ENCODE results near the gene CPNE5. TPM values are rescaled to one million over a fixed set of nuclear protein-coding genes. Genes with fewer than 3 reads are reported as not detected.

CPNE5 gene
- total RNA-seq, 1 donor = 0.18 TPM

DNA sequence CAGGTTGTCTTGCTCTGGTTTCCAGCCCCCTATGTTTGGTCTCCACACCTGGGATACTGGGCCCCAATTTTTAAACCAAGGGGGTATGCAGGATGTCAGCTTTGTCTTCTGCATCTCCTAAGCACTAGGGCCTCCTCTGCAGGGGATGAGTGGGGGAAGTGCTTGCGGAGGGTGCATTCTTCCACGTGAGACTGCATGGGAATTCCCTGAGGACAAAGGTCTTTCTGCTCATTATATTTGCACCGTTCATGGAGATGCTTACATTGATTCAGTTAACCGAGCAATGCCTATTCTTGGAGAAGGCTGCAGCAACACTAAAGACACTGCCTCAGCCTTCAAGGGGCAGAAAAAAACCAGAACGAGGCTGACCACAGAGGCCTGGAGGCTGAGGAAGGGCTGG, 96.2 kb downstream of the CPNE5 start:
- DNase-seq (ENCODE audit: low read depth) = no peak
- no peak overlapping the region for H3K4me3 ChIP-seq (ENCODE audit: low read depth, low read length)
- TF ChIP-seq, protein P1, sequence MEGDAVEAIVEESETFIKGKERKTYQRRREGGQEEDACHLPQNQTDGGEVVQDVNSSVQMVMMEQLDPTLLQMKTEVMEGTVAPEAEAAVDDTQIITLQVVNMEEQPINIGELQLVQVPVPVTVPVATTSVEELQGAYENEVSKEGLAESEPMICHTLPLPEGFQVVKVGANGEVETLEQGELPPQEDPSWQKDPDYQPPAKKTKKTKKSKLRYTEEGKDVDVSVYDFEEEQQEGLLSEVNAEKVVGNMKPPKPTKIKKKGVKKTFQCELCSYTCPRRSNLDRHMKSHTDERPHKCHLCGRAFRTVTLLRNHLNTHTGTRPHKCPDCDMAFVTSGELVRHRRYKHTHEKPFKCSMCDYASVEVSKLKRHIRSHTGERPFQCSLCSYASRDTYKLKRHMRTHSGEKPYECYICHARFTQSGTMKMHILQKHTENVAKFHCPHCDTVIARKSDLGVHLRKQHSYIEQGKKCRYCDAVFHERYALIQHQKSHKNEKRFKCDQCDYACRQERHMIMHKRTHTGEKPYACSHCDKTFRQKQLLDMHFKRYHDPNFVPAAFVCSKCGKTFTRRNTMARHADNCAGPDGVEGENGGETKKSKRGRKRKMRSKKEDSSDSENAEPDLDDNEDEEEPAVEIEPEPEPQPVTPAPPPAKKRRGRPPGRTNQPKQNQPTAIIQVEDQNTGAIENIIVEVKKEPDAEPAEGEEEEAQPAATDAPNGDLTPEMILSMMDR (IDR thresholded peaks at IDR 0.05; ENCODE audit: insufficient read depth, low read length) = no peak

- H3K4me3 ChIP-seq (ENCODE audit: low read depth, low read length) = no peak overlapping the region
- no peak for DNase-seq (ENCODE audit: low read depth)
- TF ChIP-seq, protein P1 (IDR thresholded peaks at IDR 0.05; ENCODE audit: insufficient read depth, low read length) = no peak
Measured at GRCh38 chr6:36742146-36742545, 97.1 kb downstream of the CPNE5 start.

GRCh38 chr6:36740818-36741179, 98.4 kb downstream of the CPNE5 start:
- no peak overlapping the region for H3K4me3 ChIP-seq (ENCODE audit: low read depth, low read length)
- TF ChIP-seq, protein P1 (IDR thresholded peaks at IDR 0.05; ENCODE audit: insufficient read depth, low read length) = no peak
- no peak for DNase-seq (ENCODE audit: low read depth)

- TF ChIP-seq, protein P1 (IDR thresholded peaks at IDR 0.05; ENCODE audit: insufficient read depth, low read length) = no peak
- H3K4me3 ChIP-seq (ENCODE audit: low read depth, low read length) = no peak overlapping the region
- no peak for DNase-seq (ENCODE audit: low read depth)
Measured at GRCh38 chr6:36739947-36740817, 99.1 kb downstream of the CPNE5 start.

DNA sequence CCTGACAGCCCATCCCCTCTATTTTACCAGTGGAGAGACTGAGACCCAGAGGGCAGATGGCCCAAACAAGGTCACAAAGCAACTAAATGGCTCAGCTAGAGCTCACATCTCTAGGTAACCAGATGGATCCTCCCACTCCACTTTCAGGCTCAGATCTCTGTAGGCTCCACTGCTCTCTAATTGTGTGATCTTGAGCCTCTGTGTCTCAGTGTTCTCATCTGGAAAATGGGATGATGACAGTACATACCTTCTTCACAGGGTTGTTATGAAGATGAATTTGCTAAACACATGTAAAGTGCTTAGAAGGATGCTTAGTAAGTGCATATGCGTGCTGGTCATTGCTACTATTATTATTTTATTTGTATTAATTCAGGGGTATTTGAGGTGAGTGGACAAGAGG, 101.1 kb downstream of the CPNE5 start:
- no peak for DNase-seq (ENCODE audit: low read depth)
- no peak overlapping the region for H3K4me3 ChIP-seq (ENCODE audit: low read depth, low read length)
- TF ChIP-seq, protein P1 (IDR thresholded peaks at IDR 0.05; ENCODE audit: insufficient read depth, low read length) = no peak

DNA sequence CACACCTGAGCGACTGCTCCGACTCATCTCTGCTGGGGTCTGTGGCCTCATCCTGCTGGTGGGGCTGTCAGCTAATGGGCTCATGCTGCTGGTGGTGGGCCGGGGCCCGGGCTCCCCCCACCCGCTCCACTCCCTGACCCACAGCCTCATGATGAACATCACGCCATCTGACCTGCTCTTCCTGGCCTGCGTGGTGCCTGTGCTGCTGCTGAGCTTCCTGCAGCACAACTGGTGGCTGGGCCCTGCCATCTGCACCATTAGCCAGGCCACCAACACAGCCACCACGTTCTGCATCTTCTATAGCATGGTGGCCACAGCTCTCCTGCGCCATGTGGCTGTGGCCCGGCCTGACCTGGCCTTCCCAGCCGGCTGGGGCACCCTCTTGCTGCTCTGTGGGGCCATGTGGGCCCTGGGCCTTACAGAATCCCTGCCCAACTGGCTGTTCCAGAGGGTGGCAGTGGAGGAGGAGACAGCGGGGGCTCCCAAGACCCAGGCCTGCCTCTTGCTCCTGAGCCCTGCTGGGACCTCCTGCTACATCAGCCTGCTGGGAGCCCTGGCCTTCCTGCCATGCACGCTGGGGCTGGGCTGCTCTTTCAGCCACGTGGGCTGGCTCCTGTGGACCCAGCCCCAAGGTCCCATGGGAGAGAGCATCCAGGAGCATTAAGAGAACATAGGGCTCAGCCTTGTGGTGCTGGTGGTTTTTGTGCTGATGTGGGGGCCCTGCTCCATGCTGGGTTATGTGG, 102.0 kb downstream of the CPNE5 start:
- no peak overlapping the region for H3K4me3 ChIP-seq (ENCODE audit: low read depth, low read length)
- TF ChIP-seq, protein P1 (IDR thresholded peaks at IDR 0.05; ENCODE audit: insufficient read depth, low read length) = no peak
- no peak for DNase-seq (ENCODE audit: low read depth)

Measured in fibroblast of the aortic adventitia (primary cell).